ENCODE results near the gene RORB. TPM values are rescaled to one million over a fixed set of nuclear protein-coding genes. Genes with fewer than 3 reads are reported as not detected.

Gene RORB
- total RNA-seq, 1 experiment from 2014 or later: 8.7 TPM

DNA sequence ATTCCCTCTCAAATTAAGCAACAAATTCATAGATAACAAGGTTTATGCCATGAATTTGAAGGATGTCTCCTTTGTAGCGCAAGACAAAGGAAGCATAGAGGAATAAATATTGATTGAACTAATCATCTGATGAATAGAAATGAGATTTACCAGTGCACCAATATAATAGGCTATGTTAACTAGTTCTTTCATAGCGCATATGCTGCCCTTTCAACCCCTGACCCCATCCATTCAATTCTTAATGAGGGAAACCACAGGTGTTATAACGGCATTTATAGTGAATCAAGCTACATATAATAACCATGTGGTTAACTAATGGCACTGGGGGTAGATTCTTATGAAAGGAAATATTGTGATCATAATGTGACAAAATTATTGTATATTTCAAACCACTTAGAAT lies 6.5 kb downstream of the RORB start:
- ChIA-PET CTCF (no interaction called here), POLR2A (no interaction called here)
- H3K9me3 Mint-ChIP-seq: no peaks in the 10 kb centered on the region
- peaks cover 21% of the 10 kb centered on the region for H3K4me1 Mint-ChIP-seq
- ATAC-seq (no peak), DNase-seq (ENCODE audit: low spot score) (no peak)
- TF ChIP-seq NFATC4 (CRISPR knock-in tag; IDR thresholded peaks at IDR 0.05) (no peak), ZNF317 (CRISPR knock-in tag; IDR thresholded peaks at IDR 0.05; ENCODE audit: borderline replicate concordance, low read depth) (no peak)
- H3K27ac Mint-ChIP-seq: no peak overlapping the region
- H3K4me3 Mint-ChIP-seq: no peak overlapping the region
- no peaks in the 10 kb centered on the region for H3K36me3 Mint-ChIP-seq
- peaks cover 31% of the 10 kb centered on the region for H3K27me3 Mint-ChIP-seq (ENCODE audit: low read depth)

DNA sequence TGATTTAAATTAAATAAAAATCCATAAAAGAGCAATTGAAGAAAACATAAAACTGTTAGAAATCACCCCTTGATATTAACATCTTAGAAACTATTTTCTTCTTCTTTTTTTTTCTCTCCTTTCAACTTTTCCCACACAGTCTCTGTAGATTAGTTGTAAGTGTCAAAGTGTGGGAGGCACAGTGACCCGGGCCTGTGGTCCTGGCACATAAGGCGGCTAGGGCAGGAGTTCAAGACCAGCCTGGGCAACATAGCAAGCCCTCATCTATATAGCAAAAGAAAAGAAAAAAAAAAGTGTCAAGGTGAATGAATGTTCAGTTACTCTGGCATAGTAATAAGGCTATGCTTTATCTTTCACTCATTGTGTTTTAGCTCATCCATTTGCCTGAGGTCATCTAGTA lies 14.2 kb downstream of the RORB start:
- no peak overlapping the region for H3K4me3 Mint-ChIP-seq
- ATAC-seq (no peak), DNase-seq (ENCODE audit: low spot score) (no peak)
- no peaks in the 10 kb centered on the region for H3K36me3 Mint-ChIP-seq
- H3K9me3 Mint-ChIP-seq: no peaks in the 10 kb centered on the region
- H3K27ac Mint-ChIP-seq: no peak overlapping the region
- TF ChIP-seq GTF2I (CRISPR knock-in tag; conservative IDR thresholded peaks at IDR 0.05): no peak
- TF ChIP-seq, protein P1, sequence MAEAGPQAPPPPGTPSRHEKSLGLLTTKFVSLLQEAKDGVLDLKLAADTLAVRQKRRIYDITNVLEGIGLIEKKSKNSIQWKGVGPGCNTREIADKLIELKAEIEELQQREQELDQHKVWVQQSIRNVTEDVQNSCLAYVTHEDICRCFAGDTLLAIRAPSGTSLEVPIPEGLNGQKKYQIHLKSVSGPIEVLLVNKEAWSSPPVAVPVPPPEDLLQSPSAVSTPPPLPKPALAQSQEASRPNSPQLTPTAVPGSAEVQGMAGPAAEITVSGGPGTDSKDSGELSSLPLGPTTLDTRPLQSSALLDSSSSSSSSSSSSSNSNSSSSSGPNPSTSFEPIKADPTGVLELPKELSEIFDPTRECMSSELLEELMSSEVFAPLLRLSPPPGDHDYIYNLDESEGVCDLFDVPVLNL (CRISPR knock-in tag; IDR thresholded peaks at IDR 0.05; ENCODE audit: borderline replicate concordance, low read depth): no peak
- TF ChIP-seq, protein P2, sequence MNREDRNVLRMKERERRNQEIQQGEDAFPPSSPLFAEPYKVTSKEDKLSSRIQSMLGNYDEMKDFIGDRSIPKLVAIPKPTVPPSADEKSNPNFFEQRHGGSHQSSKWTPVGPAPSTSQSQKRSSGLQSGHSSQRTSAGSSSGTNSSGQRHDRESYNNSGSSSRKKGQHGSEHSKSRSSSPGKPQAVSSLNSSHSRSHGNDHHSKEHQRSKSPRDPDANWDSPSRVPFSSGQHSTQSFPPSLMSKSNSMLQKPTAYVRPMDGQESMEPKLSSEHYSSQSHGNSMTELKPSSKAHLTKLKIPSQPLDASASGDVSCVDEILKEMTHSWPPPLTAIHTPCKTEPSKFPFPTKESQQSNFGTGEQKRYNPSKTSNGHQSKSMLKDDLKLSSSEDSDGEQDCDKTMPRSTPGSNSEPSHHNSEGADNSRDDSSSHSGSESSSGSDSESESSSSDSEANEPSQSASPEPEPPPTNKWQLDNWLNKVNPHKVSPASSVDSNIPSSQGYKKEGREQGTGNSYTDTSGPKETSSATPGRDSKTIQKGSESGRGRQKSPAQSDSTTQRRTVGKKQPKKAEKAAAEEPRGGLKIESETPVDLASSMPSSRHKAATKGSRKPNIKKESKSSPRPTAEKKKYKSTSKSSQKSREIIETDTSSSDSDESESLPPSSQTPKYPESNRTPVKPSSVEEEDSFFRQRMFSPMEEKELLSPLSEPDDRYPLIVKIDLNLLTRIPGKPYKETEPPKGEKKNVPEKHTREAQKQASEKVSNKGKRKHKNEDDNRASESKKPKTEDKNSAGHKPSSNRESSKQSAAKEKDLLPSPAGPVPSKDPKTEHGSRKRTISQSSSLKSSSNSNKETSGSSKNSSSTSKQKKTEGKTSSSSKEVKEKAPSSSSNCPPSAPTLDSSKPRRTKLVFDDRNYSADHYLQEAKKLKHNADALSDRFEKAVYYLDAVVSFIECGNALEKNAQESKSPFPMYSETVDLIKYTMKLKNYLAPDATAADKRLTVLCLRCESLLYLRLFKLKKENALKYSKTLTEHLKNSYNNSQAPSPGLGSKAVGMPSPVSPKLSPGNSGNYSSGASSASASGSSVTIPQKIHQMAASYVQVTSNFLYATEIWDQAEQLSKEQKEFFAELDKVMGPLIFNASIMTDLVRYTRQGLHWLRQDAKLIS (CRISPR knock-in tag; IDR thresholded peaks at IDR 0.05; ENCODE audit: borderline replicate concordance): no peak
- POLR2A ChIA-PET: no interaction called here
- CTCF ChIA-PET: no interaction called here
- H3K27me3 Mint-ChIP-seq (ENCODE audit: low read depth): no peaks in the 10 kb centered on the region
- peaks cover under 1% of the 10 kb centered on the region; the same call in 1 of the 2 replicates for H3K4me1 Mint-ChIP-seq

GRCh38 chr9:74512416-74512815 lies 15.3 kb downstream of the RORB start:
- Mint-ChIP-seq H3K9me3 (no peaks in the 10 kb centered on the region), H3K4me1 (no peaks in the 10 kb centered on the region), H3K27ac (0 out of 2 replicates have a peak overlapping the region, but pooled peaks have one; percentile 39), H3K36me3 (no peaks in the 10 kb centered on the region), H3K4me3 (no peak overlapping the region), H3K27me3 (ENCODE audit: low read depth) (no peaks in the 10 kb centered on the region)
- DNase-seq (ENCODE audit: low spot score) (no peak), ATAC-seq (no peak)
- TF ChIP-seq JAZF1 (CRISPR knock-in tag; IDR thresholded peaks at IDR 0.05) (no peak), RELA (CRISPR knock-in tag; IDR thresholded peaks at IDR 0.05; ENCODE audit: borderline replicate concordance) (no peak), ZNF396 (CRISPR knock-in tag; IDR thresholded peaks at IDR 0.05; ENCODE audit: borderline replicate concordance) (no peak), ZNF121 (CRISPR knock-in tag; IDR thresholded peaks at IDR 0.05) (no peak), NR3C1 (CRISPR knock-in tag; conservative IDR thresholded peaks at IDR 0.05; ENCODE audit: low read depth) (no peak), CREB1 (CRISPR knock-in tag; IDR thresholded peaks at IDR 0.05) (no peak), MAX (CRISPR knock-in tag; IDR thresholded peaks at IDR 0.05) (no peak)
- TF ChIP-seq, protein P3, sequence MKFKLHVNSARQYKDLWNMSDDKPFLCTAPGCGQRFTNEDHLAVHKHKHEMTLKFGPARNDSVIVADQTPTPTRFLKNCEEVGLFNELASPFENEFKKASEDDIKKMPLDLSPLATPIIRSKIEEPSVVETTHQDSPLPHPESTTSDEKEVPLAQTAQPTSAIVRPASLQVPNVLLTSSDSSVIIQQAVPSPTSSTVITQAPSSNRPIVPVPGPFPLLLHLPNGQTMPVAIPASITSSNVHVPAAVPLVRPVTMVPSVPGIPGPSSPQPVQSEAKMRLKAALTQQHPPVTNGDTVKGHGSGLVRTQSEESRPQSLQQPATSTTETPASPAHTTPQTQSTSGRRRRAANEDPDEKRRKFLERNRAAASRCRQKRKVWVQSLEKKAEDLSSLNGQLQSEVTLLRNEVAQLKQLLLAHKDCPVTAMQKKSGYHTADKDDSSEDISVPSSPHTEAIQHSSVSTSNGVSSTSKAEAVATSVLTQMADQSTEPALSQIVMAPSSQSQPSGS (CRISPR knock-in tag; IDR thresholded peaks at IDR 0.05; ENCODE audit: borderline replicate concordance, low read depth): no peak
- TF ChIP-seq, protein P4, sequence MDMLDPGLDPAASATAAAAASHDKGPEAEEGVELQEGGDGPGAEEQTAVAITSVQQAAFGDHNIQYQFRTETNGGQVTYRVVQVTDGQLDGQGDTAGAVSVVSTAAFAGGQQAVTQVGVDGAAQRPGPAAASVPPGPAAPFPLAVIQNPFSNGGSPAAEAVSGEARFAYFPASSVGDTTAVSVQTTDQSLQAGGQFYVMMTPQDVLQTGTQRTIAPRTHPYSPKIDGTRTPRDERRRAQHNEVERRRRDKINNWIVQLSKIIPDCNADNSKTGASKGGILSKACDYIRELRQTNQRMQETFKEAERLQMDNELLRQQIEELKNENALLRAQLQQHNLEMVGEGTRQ (CRISPR knock-in tag; IDR thresholded peaks at IDR 0.05): no peak
- TF ChIP-seq, protein P5, sequence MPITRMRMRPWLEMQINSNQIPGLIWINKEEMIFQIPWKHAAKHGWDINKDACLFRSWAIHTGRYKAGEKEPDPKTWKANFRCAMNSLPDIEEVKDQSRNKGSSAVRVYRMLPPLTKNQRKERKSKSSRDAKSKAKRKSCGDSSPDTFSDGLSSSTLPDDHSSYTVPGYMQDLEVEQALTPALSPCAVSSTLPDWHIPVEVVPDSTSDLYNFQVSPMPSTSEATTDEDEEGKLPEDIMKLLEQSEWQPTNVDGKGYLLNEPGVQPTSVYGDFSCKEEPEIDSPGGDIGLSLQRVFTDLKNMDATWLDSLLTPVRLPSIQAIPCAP (CRISPR knock-in tag; IDR thresholded peaks at IDR 0.05): no peak
- POLR2A ChIA-PET: no interaction called here
- CTCF ChIA-PET: no interaction called here
